NT2/D1 (cell line): ENCODE measurements around the gene TMC3.

Source experiments
- DNase-seq: peaks from one replicate; pipeline ENCODE4 v3.0.0-alpha.2; 2011; ENCODE audit warnings: low read depth, low spot score
- H3K27me3 ChIP-seq: 2 replicates; pipeline ENCODE4 v1.6.0; 2011; ENCODE audit warnings: mild to moderate bottlenecking; ENCODE audit not compliant: insufficient read length, insufficient read depth
- H3K36me3 ChIP-seq: 2 replicates; pipeline ENCODE4 v1.6.1; 2011; ENCODE audit warnings: mild to moderate bottlenecking, low read length, mixed read lengths; ENCODE audit not compliant: insufficient read depth, insufficient read length
- H3K4me1 ChIP-seq: 2 replicates; pipeline ENCODE4 v1.5.1; 2011; ENCODE audit not compliant: insufficient read depth, insufficient read length
- H3K4me3 ChIP-seq: 2 replicates; pipeline ENCODE4 v1.5.1; 2011; ENCODE audit warnings: low read depth; ENCODE audit not compliant: insufficient read length
- H3K9ac ChIP-seq: 2 replicates; pipeline ENCODE4 v1.6.0; 2011; ENCODE audit warnings: low read depth; ENCODE audit not compliant: insufficient read length
- H3K9me3 ChIP-seq: 2 replicates; pipeline ENCODE4 v1.5.1; 2011; ENCODE audit warnings: mild to moderate bottlenecking, low read length; ENCODE audit not compliant: insufficient read depth
- SUZ12 ChIP-seq: IDR thresholded peaks from 2 replicates; pipeline ENCODE4 v1.6.1; 2011; ENCODE audit not compliant: insufficient read length, insufficient read depth; ENCODE audit errors: extremely low read depth
- YY1 ChIP-seq: IDR thresholded peaks from 2 replicates; pipeline ENCODE4 v1.6.1; 2011; ENCODE audit not compliant: insufficient read length, insufficient read depth
- ZNF274 ChIP-seq: IDR thresholded peaks from 2 replicates; pipeline ENCODE4 v1.6.1; 2011; ENCODE audit warnings: mild to moderate bottlenecking, low read depth, low read length

TMC3 gene

DNA sequence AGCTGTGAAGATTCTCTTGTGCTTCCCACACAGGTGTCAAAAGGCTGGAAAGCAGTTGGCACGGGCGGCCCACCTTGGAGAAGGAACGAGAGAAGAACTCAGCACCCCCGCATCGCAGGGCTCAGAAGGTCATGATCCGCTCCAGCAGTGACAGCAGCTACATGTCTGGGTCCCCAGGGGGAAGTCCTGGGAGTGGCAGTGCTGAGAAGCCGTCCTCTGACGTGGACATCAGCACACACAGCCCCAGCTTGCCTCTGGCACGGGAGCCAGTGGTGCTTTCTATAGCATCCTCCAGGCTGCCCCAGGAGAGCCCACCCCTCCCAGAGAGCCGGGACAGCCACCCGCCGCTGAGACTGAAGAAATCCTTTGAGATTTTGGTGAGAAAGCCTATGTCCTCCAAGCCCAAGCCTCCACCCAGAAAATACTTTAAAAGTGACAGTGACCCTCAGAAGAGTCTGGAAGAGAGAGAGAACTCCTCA, 81.5 kb downstream of the TMC3 start:
- no peak for DNase-seq
- Histone ChIP-seq H3K4me3 (no peak overlapping the region), H3K4me1 (no peaks in the 10 kb centered on the region), H3K36me3 (no peaks in the 10 kb centered on the region), H3K9ac (no peak overlapping the region), H3K27me3 (no peaks in the 10 kb centered on the region), H3K9me3 (no peaks in the 10 kb centered on the region)
- TF ChIP-seq ZNF274 (no peak), YY1 (no peak), SUZ12 (no peak)

- H3K27me3 ChIP-seq = no peaks in the 10 kb centered on the region
- TF ChIP-seq YY1 = no peak
- TF ChIP-seq ZNF274 = no peak
- TF ChIP-seq SUZ12 = no peak
- no peaks in the 10 kb centered on the region for H3K9me3 ChIP-seq
- H3K4me1 ChIP-seq = no peaks in the 10 kb centered on the region
- no peak overlapping the region for H3K9ac ChIP-seq
- DNase-seq = no peak
- H3K36me3 ChIP-seq = no peaks in the 10 kb centered on the region
- no peak overlapping the region for H3K4me3 ChIP-seq
Observed at GRCh38 chr15:81291916-81292522, 82.0 kb downstream of the TMC3 start.

DNA sequence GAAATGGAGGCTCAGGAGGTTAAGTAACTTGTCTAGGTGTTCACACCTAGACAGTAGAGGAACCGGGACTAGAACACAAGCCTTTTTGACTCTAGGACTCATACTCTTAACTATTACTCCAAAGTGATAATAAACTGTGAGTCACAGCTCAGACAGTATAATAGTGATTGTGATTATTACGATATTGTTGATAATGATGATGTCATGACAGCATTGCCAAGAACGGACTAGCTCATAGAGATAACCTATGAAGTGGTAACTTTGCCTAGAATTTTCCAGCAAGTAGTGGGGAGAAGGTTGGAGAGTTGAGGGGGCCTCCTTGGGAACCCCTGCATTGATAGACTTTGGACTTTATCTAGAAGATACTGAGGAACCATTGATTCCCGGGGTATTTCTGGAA, 84.1 kb downstream of the TMC3 start:
- TF ChIP-seq ZNF274 (no peak), YY1 (no peak)
- Histone ChIP-seq H3K4me1 (no peaks in the 10 kb centered on the region), H3K9me3 (no peaks in the 10 kb centered on the region), H3K27me3 (no peaks in the 10 kb centered on the region), H3K4me3 (no peak overlapping the region), H3K36me3 (no peaks in the 10 kb centered on the region), H3K9ac (no peak overlapping the region)
- no peak for DNase-seq

GRCh38 chr15:81288616-81289015, 85.4 kb downstream of the TMC3 start:
- Histone ChIP-seq H3K36me3 (no peaks in the 10 kb centered on the region), H3K4me3 (no peak overlapping the region), H3K27me3 (no peaks in the 10 kb centered on the region), H3K4me1 (no peaks in the 10 kb centered on the region), H3K9ac (no peak overlapping the region), H3K9me3 (no peaks in the 10 kb centered on the region)
- no peak for TF ChIP-seq SUZ12
- TF ChIP-seq YY1 = no peak
- TF ChIP-seq ZNF274 = no peak
- DNase-seq = no peak

DNA sequence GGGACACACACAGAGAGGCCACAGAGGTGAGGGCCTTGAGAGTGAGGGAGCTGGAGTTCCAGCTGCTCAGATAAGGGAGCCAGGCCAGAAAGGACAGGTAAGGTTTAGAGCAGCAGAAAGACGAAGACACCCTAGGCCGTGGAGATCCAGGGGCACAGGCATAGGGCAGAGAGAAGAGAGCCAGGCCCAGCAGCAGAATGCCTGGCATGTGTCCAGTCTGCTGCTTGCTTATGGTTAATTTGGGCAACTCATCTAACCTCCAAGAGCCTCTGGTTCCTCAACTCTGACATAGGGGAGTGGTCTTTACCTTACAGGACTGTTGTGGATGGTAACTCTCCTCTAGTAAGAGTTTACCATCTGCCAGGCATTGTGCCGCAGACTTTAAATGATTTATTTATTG, 86.0 kb downstream of the TMC3 start:
- no peak for DNase-seq
- no peaks in the 10 kb centered on the region for H3K9me3 ChIP-seq
- no peaks in the 10 kb centered on the region for H3K36me3 ChIP-seq
- H3K4me1 ChIP-seq = no peaks in the 10 kb centered on the region
- TF ChIP-seq YY1 = no peak
- TF ChIP-seq ZNF274 = no peak
- no peak for TF ChIP-seq SUZ12
- H3K9ac ChIP-seq = no peak overlapping the region
- no peaks in the 10 kb centered on the region for H3K27me3 ChIP-seq
- H3K4me3 ChIP-seq = no peak overlapping the region

DNA sequence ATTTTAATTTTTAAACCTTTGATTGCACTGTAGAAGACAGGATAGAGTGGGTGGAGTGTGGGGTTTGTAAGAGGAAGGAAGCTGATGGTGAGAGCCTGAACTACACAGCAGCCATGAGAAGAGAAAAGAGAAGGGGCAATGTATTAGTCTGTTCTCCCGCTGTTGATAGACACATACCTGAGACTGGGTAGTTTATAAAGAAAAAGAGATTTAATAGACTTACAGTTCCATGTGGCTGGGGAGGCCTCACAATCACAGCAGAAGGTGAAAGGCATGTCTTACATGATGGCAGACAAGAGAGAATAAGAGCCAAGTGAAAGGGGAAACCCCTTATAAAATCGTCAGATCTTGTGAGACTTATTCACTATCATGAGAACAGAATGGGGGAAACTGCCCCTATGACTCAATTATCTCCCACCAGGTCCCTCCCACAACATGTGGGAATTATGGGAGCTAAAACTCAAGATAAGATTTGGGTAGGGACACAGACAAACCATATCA, 87.3 kb downstream of the TMC3 start:
- H3K27me3 ChIP-seq = no peaks in the 10 kb centered on the region
- no peak overlapping the region for H3K4me3 ChIP-seq
- no peak for DNase-seq
- TF ChIP-seq SUZ12 = no peak
- TF ChIP-seq ZNF274 = no peak
- no peak for TF ChIP-seq YY1
- H3K9ac ChIP-seq = no peak overlapping the region
- no peaks in the 10 kb centered on the region for H3K4me1 ChIP-seq
- no peaks in the 10 kb centered on the region for H3K9me3 ChIP-seq
- no peaks in the 10 kb centered on the region for H3K36me3 ChIP-seq

GRCh38 chr15:81285461-81285860, 88.6 kb downstream of the TMC3 start:
- Histone ChIP-seq H3K4me1 (no peaks in the 10 kb centered on the region), H3K36me3 (no peaks in the 10 kb centered on the region), H3K9me3 (no peaks in the 10 kb centered on the region), H3K9ac (no peak overlapping the region), H3K27me3 (no peaks in the 10 kb centered on the region), H3K4me3 (no peak overlapping the region)
- no peak for DNase-seq
- no peak for TF ChIP-seq ZNF274
- TF ChIP-seq YY1 = no peak
